HG03432 (cell line): ENCODE data around the gene ABLIM3.

ENCODE experiments used
- ATAC-seq: cut with Tn5 transposase; IDR thresholded peaks from one replicate; pipeline ENCODE4 v1.9.1; 2021; ENCODE audit warnings: mild to moderate bottlenecking, moderate library complexity; ENCODE audit not compliant: unreplicated experiment

ABLIM3 gene

DNA sequence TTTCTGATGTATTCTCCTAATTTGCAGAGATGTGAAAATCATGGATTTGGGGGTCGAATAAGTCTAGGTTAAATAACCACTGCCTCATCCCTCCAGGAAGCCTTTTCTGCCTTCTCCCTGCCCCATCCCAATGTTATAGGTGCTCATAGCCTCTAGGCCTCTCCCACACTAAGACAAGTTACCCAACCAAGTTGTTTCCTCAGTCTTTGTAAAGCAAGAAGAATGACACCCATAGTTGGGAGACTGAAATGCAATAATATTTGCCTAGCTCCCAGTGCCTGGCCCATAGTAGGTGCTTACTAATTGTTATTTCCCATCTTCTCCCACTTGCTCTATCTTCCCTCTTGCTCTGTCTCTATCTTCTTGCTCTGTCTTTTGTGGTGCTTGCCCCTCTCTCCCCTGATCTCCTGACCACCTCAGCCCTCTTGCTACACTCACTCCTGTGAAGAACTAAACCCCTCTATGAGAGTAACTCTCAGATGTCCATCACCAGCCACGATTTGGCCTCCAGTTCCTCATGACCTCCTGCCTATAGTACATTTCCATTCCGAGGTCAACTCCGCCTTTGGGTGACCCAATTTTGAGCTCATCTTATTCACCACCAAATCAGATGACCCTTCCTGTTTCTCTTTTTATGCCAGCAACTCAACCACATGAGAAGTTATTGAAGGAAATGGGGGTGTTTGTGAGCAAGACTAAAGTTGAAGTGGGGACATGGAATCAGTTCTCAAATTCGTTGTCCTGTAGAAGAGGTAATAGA lies 137.3 kb downstream of the ABLIM3 start:
- no peak for ATAC-seq

DNA sequence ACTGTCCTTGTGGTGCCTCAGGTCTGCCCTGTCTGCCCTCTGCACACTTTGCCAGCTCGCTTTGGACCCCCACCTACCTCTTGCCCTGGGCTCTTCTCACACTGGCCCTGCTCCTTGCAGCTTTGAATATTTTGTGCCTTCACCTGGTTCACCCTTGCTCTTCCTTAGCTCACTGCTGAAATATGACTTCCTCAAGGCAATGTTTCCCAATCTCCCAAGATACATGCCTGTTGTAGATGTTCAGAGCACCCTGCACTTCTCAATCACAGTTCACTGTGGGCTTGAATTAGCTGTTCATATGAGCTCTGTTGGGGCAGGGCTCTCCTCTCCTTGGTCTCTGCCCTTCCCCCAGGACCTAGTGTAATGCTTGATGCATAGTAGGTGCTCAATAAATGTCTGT lies 138.4 kb downstream of the ABLIM3 start:
- ATAC-seq = no peak

DNA sequence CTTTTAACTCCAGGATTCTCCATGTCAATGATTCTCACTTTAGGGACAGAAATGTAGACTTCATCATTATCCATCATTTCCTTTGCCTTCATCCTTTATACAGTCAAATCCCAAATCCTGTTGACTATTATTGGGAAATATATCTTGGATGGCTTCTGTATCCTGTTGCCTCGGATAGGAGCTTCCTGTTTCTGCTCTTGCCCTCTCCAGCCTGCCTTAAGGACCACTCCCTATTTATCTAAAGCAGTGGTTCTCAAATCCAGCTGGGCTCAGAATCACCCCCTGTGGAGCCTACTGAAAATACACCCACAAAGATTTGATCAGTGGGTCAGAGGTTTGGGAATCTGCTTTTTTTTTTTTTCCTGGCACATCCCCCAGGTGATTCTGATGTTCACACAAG lies 138.8 kb downstream of the ABLIM3 start:
- no peak for ATAC-seq

DNA sequence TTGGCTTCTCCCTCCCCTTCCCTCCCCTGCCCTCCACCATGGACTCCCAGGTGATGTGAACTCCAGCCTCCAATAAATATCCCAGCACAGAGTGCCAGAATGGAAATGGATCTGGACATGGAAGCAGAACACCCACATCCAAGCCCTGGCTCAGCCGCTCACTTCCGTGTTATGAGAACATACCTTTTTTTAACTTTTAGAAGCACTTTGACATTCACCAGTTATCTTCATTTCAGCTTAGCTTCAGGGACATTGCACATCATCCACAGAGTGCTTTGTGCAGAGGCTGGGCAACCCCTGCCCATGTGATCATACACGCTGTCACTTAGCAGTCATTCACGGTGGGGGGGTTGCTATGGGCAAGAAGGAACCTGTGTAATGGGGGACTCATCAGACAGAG lies 139.5 kb downstream of the ABLIM3 start:
- ATAC-seq = no peak

DNA sequence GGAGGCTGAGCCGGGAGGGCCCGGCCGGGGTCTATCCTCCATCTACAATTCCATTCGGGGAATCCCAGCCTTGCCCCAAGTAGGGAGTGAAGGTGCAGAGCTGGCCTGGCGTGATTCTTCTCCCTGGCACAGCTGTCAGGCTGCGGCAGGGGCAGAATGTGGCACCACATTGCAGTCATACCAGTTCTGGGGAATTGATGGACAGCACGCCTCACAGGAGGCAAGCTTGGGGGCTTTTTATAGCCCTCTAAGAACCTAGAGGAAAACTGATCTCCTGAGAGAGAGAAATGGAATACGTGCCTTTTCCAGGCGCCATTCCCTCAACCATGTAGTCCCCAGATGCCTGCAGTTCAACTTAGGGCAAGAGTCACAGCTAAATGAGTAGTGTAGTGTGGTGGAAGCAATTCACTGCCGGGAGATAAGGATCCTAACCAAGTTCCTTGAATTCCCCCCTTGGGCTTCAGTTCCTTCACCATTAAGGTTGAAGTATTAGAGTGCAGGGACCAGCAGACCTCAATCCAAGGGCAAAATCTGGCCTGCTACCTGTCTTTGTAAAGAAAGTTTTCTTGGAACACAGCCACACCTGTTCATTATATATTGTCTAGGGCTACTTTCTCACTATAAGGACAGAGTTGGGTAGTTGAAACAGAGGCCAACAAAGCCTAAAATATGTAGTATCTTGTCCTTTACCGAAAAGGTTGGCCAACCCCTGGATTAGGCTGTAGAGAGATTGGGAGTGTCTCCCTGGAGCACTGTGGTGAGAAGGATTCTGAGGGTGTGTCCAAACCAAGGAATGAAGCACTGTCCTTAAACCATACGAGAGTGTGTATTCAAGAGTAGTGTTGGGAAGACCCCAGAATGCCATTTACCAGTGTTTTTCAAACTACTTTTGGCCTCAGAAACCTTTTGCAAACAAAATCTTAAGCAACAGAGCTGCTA lies 141.0 kb downstream of the ABLIM3 start:
- no peak for ATAC-seq

DNA sequence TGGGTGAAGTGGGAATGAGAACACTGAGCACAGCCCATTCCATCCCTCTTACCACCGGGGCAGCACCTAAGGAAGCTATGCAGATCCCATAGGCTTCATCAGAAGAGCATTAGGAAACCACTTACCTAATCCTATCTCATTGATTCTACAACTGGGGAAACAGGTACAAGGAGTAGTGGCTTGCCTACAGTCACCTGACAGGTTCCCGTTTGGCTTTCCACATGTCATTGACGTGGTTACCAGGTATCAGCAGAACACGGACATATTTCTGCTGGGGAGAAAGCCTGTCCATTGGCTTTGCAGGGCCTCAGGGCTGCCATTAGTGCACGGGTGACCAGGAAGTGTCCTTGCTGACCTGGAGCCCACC lies 141.7 kb downstream of the ABLIM3 start:
- ATAC-seq = no peak

DNA sequence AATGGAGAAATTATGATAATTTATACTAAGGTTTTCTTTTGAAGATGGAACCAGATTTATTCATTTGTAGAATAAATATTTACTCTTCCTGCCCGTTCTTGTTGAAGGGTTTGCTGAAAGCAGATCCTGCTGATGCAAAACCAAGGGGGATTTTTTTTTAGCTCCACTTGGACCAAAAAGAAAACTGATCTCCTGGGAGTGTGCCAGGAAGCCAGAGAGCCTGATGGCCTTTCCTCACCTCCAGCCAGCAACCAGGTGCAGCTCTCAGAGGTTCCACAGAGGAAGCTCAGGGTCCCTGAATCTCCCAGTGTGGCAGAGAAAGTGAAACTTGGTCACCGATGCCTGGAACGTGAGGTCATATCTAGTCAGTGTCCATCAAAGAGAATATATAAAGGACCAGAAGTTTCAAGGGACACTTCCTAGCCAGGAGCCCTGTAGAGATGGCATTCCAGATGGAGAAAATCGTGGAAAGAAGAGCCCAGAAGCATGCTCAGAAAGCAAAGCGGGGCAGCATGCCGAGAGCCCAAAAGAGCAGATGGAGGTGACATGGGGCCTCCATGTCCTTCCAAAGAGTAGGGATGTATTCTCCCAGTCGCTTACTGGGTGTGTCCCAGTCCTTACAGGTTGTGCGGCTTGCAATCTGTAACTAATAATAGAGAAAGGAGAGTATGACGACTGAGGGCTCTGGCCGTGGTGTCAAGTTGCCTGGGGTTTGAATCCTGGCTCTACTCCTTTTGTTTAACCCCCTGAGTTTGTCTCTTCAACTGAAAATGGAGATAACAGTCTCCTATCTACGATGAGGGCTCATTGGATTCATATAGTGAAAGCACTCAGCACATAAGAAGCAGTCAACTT lies 142.6 kb downstream of the ABLIM3 start:
- no peak for ATAC-seq

DNA sequence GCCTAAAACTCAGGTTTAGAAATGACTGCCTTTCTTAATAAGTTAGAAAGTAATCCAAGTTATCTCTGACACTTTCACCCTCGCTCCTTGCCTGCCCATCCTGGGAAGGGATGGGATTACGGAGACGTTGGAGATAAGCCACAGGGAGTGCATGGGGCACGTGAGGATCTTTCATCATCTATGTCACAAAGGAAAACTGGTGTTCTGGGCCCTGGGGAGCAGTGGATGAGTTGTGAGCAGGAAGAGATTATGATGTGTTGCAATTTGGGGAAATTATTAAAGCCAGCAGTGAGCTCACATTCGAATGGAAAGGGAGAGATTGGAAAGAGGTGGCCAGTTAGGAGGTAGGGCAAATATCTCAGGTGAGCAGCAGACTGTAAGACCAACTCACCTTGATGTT lies 143.2 kb downstream of the ABLIM3 start:
- ATAC-seq = no peak

DNA sequence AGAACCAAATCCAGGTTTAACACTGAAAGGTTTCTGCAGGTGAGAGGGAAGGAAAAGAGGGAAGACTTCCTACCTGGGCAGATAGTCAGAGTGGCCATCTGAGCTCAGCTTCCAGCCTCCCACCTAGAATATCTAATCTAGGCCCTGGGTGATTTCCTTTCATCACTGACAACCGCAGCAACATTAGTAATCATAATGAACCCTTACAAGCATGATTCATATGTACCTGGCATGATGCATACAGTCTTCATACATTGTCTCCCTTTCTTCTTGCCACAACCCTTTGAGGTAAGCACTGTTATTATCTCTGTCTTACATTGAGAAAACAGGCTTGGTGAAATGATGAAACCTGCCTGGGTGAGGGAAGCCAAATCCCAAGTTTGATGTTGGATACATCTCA lies 143.9 kb downstream of the ABLIM3 start:
- no peak for ATAC-seq

DNA sequence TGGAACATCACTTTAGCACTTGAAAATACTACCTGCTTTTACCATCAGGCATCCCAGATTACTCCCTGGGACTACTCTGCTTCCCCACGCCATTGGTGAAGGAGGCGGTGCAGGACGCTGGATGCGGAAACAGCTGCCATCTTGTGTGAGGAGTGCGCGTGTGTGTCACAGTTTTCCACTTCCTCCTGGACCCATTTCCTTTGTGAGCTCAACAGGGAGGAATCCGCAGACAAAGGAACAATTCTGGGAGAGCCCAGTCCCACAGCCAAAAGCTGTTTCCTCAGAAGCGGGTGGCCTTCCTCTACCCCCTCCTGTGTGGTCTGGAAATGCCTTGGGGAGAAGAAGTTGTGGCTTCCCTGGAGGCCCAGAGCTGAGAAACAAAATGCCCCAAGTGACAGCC lies 147.1 kb downstream of the ABLIM3 start:
- no peak for ATAC-seq

DNA sequence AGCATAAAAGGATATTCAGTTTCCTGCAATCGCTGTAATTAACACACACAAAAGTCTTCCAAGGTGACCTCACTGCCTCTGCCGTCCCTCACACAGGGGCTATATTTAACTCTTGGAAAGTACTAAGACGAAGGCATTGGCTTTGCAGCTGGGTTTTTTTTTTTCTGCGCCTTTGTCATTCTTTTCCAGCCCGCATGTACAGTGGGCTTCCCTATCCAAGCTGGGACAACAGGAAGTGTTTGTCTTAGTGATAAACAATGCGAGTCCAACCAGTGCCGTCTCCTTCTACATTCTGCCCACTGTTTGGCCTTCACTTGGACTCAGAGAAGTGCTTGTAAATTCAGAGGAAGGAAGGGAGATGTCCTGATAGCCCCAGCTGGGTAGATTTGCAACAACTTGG lies 148.0 kb downstream of the ABLIM3 start:
- ATAC-seq = no peak

DNA sequence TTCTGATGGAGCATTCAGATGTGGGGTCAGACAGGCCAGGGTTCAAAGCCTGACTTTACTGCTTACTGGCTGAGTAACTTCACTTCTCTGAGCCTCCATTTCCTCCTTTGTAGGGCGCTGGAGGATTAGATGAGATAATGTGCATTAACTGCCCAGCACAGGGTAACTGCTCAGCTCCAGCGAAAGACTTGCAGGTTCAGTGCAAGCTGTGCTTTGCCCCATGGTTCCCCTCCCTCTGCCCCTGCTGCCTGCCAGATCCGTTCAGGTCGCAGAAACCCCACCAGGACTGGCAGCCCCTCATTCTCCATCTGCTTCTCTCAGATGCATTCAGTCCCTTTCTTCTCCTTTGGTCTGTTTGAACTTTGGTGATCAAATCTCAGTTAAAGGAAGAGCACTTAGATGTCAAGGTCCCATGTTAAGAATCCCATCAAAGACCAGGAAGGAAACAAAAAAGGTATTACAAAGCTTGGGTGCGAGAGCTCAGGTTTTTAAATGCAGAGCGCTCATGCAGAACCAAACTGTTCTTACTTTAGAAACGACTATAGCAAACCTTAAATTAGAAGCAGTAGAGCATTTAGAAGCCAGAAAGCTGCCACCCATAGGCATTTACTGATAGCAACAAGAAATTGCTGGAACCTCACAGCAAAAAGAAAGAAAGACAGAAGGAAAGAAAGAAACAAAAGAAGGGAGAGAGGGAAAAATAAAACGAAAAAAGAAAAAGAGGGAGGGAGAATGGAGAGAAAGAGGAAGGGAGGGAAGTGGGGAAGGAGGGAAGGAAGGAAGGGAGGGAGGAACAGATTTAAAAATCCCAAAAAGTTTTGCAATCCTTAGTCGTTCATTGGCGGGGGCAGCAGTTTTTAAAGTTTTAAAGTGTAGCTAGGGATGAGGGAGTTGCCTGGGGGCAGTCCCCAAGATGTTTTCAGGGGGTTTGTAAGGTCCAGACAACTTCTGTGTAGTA lies 153.9 kb downstream of the ABLIM3 start:
- ATAC-seq = no peak

DNA sequence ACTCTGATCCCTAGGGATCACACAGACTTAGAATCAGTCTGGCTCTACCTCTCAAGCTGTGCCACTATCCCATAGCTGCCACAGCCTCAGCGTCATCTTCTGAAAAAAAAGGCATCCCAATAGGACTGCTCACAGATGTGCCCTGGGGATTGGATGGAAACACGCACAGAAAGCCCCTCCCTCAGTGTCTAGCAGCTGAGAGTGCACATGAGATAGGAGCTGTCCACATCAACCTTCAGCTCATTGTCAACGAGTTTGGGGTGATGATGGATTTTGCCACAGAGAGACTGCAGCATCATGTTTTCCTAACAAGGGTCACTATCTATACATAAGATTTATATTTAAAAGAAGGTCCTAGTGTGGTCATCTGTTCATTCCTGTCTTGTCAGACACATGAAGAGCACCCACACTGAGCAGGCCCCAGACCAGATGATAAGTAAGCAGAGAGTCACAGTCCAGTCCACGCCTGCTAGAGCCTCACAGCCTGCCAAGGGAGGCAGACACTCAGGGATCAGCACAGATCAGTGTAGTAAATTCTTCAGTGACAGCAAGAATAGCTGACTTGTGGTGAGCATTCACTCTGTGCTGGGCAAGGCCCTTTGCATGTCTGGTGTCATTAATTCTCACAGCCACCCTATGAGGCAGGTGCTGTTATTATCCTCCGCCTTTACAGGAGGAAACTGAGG lies 156.2 kb downstream of the ABLIM3 start:
- no peak for ATAC-seq

DNA sequence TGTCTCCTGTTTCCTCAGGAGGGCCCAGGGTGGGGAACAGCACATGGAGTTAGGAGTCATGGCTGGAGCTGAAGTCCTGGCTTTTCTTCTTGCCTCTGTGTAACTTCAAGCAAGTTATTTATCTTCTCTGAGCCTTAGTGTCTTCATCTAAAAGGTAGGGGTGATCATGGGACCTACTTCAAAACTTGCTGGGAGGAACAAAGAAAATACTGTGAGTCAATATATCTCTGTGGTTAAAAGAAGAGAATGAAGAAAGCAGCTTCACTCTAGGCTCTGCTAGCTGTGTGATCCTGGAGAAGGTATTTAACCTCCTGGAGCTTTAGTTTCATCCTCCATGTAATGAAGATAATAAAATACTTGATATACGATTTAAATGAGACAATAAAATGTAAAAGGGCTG lies 156.9 kb downstream of the ABLIM3 start:
- ATAC-seq = no peak

DNA sequence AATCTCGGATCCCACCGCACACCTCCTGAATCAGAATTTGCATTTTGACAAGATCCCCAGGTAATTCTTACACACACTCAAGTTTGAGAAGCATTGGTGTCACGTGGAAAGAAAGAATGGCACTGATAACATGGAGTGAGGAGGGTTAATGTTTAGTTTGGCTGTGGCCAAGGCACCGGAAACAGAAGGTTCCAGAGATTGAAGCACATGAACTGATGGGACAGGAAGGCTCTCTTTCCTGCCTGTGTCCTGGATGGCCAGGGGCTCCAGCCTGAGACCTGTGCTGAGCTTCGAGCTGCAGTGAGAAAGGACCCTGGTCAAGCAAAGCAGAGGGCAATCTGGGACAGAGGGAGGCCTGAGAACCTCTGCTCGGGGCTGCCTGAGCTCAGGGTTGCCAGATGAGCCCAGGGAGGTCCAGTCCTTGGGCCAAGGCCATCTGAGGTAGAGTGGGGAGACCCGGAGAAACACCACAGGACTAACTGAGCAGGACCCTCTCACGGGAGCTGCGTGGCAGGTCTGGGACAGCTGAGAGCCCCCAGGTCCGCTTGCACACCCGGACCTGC lies 157.6 kb downstream of the ABLIM3 start:
- no peak for ATAC-seq

DNA sequence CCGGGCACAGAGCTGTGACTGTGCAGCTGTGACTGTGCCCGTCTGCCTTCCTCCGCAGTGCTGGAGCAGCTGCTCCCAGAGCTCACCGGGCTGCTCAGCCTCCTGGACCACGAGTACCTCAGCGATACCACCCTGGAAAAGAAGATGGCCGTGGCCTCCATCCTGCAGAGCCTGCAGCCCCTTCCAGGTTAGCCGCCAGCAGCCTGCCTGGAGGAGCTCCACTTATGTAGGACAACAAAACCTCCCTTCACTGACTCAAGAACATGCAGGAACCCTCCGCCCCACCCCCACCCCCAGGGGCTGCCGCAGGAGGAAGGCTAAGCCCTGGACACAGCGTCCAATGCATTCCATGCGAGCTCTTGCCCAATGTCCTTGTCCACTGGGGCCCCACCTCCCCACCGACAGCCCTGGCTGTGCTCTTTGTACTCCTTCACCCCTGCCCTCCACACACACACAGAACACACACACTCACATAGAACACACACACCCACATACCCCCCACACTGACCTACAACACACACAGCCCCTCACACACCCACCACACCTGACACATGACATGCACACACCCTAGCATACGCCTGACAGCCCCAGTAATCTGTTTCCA lies 158.3 kb downstream of the ABLIM3 start:
- ATAC-seq = no peak

DNA sequence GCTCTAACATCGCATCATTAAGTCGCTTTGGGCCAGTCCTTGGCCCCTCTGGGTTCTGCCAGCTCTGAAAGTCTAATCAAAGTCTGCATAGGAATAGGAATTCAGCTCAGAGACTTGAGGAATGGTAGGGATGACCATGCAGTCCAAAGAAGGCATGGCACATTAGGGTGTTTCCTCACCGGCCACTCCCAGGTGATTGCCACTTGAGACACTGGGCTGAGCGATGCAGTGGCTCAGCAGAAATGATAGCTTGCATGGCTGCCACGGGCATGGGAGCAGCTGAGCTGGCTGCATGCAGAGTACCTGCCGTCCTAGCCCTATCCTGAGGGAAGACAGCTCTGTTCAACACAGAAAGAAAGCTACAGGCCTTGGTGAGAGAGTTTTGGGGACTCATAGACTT lies 159.1 kb downstream of the ABLIM3 start:
- ATAC-seq = no peak

DNA sequence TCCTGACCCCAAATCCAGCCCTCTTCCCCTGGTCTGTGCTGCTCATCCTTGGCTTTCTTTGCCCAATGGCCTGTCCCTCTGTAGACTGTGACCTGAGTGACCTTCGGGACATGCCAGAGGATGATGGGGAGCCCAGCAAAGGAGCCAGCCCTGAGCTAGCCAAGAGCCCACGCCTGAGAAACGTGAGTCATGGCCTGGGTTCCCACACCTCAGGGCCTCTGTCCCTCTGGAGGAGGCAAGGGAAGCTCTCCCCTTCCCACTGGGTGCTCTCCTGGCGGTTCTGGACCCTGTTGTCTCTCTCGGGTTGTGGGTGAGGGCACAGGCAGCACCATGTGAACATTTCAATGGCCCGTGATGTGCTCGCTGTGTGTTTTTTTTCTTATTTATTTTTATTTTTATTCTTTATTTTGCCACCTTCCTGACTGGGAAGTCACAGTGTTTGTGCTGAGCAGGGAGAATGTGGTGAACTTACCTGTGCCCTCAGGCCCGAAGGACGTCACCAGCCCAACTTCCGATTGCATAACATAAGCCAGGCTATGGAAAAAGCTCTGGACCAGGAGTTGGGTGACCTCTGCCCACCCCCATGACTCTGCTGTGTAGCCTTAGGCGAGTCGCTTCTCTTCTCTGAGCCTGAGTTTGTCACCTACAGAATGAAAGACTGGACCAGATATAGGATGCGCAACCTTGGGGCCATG lies 159.9 kb downstream of the ABLIM3 start:
- no peak for ATAC-seq
